PFSK-1 (cell line): ENCODE results near the gene CAMK2N1.

ENCODE experiments used
- FOXP2 ChIP-seq: optimal IDR thresholded peaks from 2 replicates; pipeline ENCODE3; 2011; ENCODE audit warnings: borderline replicate concordance, control low read depth, inconsistent platforms; ENCODE audit not compliant: insufficient read depth; ENCODE audit errors: extremely low read length, extremely low read depth
- POLR2AphosphoS5 ChIP-seq: IDR thresholded peaks from 2 replicates; pipeline ENCODE4 v1.6.1; 2012; ENCODE audit warnings: low read depth, mild to moderate bottlenecking, control low read depth, low read length, moderate library complexity
- SIN3A ChIP-seq: IDR thresholded peaks from 2 replicates; pipeline ENCODE4 v1.6.1; 2012; ENCODE audit warnings: mild to moderate bottlenecking, low read length, moderate library complexity, borderline replicate concordance; ENCODE audit not compliant: insufficient read depth
- TAF1 ChIP-seq: IDR thresholded peaks from 2 replicates; pipeline ENCODE4 v1.6.1; 2012; ENCODE audit warnings: low read length, control low read depth, borderline replicate concordance; ENCODE audit not compliant: insufficient read depth
- TF ChIP-seq, protein P1 (sequence below), 2 experiments: IDR thresholded peaks; 2 replicates each; pipeline versions ENCODE4 v1.6.1 to v1.8.0; 2011 to 2012; ENCODE audit warnings: low read depth in 2 of 2, low read length in 2 of 2, control low read depth in 1 of 2, inconsistent platforms in 1 of 2, mild to moderate bottlenecking in 1 of 2, moderate library complexity in 1 of 2; ENCODE audit not compliant: insufficient read depth in 1 of 2

Gene CAMK2N1

DNA sequence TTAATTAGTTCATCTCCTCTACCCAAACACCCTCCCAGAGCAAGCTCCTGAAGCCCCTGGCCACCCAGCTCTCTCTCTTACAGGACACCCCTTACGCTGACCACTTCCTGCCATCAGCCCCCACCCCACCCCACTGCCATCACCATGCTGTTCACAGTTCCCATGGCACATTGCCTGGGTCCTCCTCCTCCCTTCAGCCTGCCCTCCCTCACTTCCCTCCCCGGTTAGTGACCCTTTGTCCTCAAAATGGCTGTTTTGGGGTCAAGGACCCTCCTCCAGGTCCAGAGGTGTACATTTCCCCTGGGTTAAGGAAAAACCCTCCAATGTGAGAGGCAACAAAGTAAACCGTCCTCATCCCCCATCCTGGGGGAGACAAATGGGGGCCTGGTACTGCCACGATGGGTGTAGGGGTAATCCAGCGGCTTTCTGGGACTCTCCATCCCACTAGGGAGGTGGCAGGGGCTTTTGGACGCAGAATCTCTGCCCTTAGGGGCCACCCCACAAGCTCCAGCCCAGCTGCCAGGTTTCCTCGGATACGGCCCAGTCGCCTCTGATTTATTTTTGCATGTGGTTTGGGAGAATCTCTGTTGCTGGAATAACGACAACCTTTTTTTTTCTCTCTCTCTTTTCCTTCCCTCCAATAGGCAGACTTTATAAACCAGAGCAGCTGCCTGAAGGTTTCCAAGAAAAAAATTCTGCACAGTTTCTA is 8.5 kb downstream of the CAMK2N1 start:
- TF ChIP-seq POLR2AphosphoS5: no peak
- no peak for TF ChIP-seq TAF1
- no peak for TF ChIP-seq FOXP2
- TF ChIP-seq, protein P1, sequence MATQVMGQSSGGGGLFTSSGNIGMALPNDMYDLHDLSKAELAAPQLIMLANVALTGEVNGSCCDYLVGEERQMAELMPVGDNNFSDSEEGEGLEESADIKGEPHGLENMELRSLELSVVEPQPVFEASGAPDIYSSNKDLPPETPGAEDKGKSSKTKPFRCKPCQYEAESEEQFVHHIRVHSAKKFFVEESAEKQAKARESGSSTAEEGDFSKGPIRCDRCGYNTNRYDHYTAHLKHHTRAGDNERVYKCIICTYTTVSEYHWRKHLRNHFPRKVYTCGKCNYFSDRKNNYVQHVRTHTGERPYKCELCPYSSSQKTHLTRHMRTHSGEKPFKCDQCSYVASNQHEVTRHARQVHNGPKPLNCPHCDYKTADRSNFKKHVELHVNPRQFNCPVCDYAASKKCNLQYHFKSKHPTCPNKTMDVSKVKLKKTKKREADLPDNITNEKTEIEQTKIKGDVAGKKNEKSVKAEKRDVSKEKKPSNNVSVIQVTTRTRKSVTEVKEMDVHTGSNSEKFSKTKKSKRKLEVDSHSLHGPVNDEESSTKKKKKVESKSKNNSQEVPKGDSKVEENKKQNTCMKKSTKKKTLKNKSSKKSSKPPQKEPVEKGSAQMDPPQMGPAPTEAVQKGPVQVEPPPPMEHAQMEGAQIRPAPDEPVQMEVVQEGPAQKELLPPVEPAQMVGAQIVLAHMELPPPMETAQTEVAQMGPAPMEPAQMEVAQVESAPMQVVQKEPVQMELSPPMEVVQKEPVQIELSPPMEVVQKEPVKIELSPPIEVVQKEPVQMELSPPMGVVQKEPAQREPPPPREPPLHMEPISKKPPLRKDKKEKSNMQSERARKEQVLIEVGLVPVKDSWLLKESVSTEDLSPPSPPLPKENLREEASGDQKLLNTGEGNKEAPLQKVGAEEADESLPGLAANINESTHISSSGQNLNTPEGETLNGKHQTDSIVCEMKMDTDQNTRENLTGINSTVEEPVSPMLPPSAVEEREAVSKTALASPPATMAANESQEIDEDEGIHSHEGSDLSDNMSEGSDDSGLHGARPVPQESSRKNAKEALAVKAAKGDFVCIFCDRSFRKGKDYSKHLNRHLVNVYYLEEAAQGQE (IDR thresholded peaks at IDR 0.05; ENCODE audit: insufficient read depth in 1 of 2, low read depth in 2 of 2, low read length in 2 of 2): no peak
- TF ChIP-seq SIN3A: no peak

DNA sequence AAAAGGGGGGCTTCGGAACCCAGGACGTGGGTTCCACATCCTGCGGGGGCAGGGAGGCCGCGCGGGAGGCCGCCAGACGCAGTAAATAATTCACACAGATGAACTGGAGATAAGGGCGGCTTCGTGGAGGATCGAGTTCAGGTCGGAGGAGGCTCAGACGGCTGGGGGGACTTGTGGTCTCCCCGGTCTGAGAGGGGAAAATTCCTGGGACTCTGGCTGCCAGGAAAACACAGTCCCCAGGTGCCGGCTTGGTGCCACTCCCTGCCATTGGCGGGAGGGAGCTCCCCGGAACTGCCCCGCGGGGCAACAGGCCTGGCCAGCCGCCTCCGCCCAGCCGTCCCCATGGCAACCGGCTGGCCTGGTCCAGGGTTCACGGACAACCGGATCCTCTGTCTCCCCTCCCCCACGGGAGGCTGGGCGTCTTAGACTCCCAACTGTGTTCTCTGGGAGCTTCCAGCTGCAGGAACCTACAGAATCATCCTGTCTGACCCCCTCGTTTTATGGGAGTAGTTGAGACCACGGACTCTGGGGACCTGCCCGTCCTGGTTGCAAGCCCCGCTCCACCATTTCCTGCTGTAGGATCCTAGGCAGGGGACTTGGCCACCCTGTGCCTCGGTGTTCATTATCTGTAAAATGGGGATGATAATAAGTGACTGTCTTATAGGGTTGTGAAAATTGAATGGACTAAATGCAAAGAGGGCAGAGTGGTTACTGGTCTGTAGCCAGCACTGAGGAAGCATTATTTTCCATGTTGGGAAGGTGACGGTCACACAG is 9.6 kb downstream of the CAMK2N1 start:
- no peak for TF ChIP-seq TAF1
- TF ChIP-seq POLR2AphosphoS5: no peak
- TF ChIP-seq, protein P1 (IDR thresholded peaks at IDR 0.05; ENCODE audit: insufficient read depth in 1 of 2, low read depth in 2 of 2, low read length in 2 of 2): no peak
- TF ChIP-seq FOXP2: no peak
- no peak for TF ChIP-seq SIN3A

DNA sequence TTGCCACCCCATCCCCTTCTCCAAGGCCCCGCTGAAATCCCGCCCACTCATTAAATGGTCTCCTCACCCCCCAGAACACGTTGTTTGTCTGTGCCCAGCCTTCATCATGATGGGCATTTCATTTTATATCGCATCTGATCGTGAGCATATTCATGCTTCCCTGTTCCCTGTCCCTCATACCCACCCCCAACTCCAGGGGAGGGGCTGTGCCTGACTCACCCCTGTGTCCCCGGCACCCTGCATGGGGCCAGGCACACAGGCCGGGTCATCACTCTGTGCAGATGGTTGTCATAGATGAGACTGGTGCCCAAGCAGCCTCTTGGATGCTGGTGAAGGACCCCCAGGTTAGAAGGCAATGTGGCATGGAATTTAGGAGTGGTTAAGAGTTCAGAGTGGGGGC is 11.0 kb downstream of the CAMK2N1 start:
- TF ChIP-seq SIN3A (no peak), FOXP2 (no peak), TAF1 (no peak), POLR2AphosphoS5 (no peak)
- TF ChIP-seq, protein P1 (IDR thresholded peaks at IDR 0.05; ENCODE audit: insufficient read depth in 1 of 2, low read depth in 2 of 2, low read length in 2 of 2): no peak

DNA sequence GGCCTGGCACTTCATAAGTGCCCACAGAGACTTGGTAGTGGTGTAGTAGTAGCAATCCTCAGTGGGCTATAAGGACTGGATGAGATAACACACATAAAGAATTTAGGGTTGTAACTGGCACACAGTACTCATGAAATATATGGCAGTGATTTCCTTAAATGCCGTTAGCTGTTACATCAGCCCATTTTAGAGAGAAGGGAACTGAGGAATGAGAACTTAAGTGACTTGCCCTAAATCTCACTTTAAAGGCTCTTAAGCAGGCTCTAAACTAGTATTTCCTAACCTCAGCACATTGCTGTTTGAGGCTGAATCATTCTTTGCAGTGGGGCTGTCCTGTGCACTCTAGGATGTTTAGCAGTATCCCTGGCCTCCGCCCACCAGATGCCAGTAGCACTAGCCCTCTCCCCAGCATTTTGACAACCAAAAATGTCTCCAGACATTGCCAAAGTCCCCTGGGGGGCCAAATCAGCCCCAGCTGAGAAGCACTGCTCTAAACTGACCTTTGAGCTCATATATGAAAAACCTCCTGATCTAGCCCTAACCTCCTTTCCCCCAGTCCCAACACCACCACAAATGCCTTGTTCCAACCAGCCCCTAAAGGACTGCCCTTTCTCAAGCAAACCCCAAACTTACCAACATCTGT is 11.6 kb downstream of the CAMK2N1 start:
- TF ChIP-seq SIN3A: no peak
- no peak for TF ChIP-seq FOXP2
- TF ChIP-seq POLR2AphosphoS5: no peak
- TF ChIP-seq, protein P1 (IDR thresholded peaks at IDR 0.05; ENCODE audit: insufficient read depth in 1 of 2, low read depth in 2 of 2, low read length in 2 of 2): no peak
- TF ChIP-seq TAF1: no peak
